GM21717 (cell line): ENCODE measurements around the gene TTC17.

Source experiments
- ATAC-seq: cut with Tn5 transposase; IDR thresholded peaks from one replicate; pipeline ENCODE4 v1.9.1; 2021; ENCODE audit warnings: mild to moderate bottlenecking, moderate library complexity; ENCODE audit not compliant: unreplicated experiment

Gene TTC17

GRCh38 chr11:43521471-43521870 is 162.8 kb downstream of the TTC17 start:
- ATAC-seq: no peak

- ATAC-seq: no peak
These were observed 164.9 kb downstream of the TTC17 start for GRCh38 chr11:43523632-43524031.

- ATAC-seq: no peak
These were observed 173.3 kb downstream of the TTC17 start for GRCh38 chr11:43532041-43532440.

- ATAC-seq: no peak
These were observed 179.3 kb downstream of the TTC17 start for GRCh38 chr11:43537833-43538615.

- no peak for ATAC-seq
These were observed 183.3 kb downstream of the TTC17 start for GRCh38 chr11:43541993-43542392.

GRCh38 chr11:43542750-43543712 is 184.3 kb downstream of the TTC17 start:
- ATAC-seq: no peak
